ENCODE results near the gene C1orf198. TPM values are rescaled to one million over a fixed set of nuclear protein-coding genes. Genes with fewer than 3 reads are reported as not detected.

Gene C1orf198
- total RNA-seq, 1 donor from 2014 or later: 3.9 TPM

- H3K4me1 Mint-ChIP-seq: no peaks in the 10 kb centered on the region
- no peak overlapping the region for H3K27ac Mint-ChIP-seq
- ChIA-PET CTCF (no interaction called here), POLR2A (no interaction called here)
- H3K27me3 Mint-ChIP-seq: no peaks in the 10 kb centered on the region
- intact Hi-C loops (cut with micrococcal nuclease): no loop called here
- no peak overlapping the region for H3K4me3 Mint-ChIP-seq
- DNase-seq: no peak
- no peaks in the 10 kb centered on the region for H3K9me3 Mint-ChIP-seq
- TF ChIP-seq CTCF (IDR thresholded peaks at IDR 0.05): no peak
- H3K36me3 Mint-ChIP-seq (ENCODE audit: low read depth): peaks cover 66% of the 10 kb centered on the region
- ATAC-seq (ENCODE audit: low read depth): no peak
Observed at GRCh38 chr1:230905733-230906132, 37.4 kb upstream of the C1orf198 start.

DNA sequence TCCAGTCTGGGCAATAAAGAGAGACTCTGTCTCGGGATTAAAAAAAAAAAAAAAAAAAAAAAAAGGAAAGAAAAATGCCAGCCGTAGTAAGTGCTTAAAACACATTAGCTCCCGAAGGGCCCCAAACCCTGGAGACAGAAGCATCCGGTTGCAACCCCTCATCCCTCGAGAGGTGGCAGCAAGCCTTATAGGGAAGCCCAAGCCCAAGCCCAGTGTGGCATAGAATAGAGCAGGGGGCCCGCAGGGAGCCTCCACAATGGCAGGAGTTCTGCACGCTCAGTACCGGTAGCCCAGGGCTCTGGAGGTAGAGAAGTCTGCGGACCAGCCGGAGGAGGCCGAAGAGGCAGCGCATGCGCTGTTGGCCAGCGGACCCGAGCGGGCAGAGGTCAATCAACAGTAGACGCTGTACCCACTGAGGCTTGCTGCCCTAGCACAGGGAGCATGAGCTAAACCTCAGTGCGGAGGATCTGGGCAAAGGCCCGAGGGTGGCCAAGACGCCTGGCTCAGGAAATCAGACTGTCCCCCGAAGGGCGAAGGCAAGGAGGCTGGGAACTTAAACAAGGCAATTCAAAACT, 34.1 kb upstream of the C1orf198 start:
- Mint-ChIP-seq H3K4me3 (no peak overlapping the region), H3K4me1 (no peaks in the 10 kb centered on the region), H3K27ac (no peak overlapping the region), H3K36me3 (ENCODE audit: low read depth) (peaks cover 40% of the 10 kb centered on the region), H3K27me3 (no peaks in the 10 kb centered on the region), H3K9me3 (peaks cover 4% of the 10 kb centered on the region)
- ChIA-PET CTCF (no interaction called here), POLR2A (no interaction called here)
- DNase-seq (no peak), ATAC-seq (ENCODE audit: low read depth) (no peak)
- TF ChIP-seq CTCF (IDR thresholded peaks at IDR 0.05): no peak
- intact Hi-C loops (cut with micrococcal nuclease): no loop called here

- no peak for ATAC-seq (ENCODE audit: low read depth)
- no peak for DNase-seq
- Mint-ChIP-seq H3K27ac (no peak overlapping the region), H3K36me3 (ENCODE audit: low read depth) (peaks cover 35% of the 10 kb centered on the region), H3K27me3 (no peaks in the 10 kb centered on the region), H3K4me3 (no peak overlapping the region), H3K9me3 (peaks cover 4% of the 10 kb centered on the region), H3K4me1 (no peaks in the 10 kb centered on the region)
- intact Hi-C loops (cut with micrococcal nuclease): no loop called here
- POLR2A ChIA-PET: no interaction called here
- CTCF ChIA-PET: no interaction called here
- TF ChIP-seq CTCF (IDR thresholded peaks at IDR 0.05): no peak
Observed at GRCh38 chr1:230901671-230902070, 33.4 kb upstream of the C1orf198 start.

GRCh38 chr1:230900984-230901383, 32.7 kb upstream of the C1orf198 start:
- no peak for TF ChIP-seq CTCF (IDR thresholded peaks at IDR 0.05)
- Mint-ChIP-seq H3K9me3 (peaks cover 4% of the 10 kb centered on the region), H3K27ac (no peak overlapping the region), H3K27me3 (no peaks in the 10 kb centered on the region), H3K36me3 (ENCODE audit: low read depth) (peaks cover 28% of the 10 kb centered on the region), H3K4me1 (no peaks in the 10 kb centered on the region), H3K4me3 (no peak overlapping the region)
- ChIA-PET POLR2A (no interaction called here), CTCF (no interaction called here)
- intact Hi-C loops (cut with micrococcal nuclease): no loop called here
- DNase-seq: no peak
- ATAC-seq (ENCODE audit: low read depth): no peak

- H3K27ac Mint-ChIP-seq: no peak overlapping the region
- H3K27me3 Mint-ChIP-seq: no peaks in the 10 kb centered on the region
- intact Hi-C loops (cut with micrococcal nuclease): no loop called here
- TF ChIP-seq CTCF (IDR thresholded peaks at IDR 0.05): no peak
- ChIA-PET POLR2A (no interaction called here), CTCF (no interaction called here)
- ATAC-seq (ENCODE audit: low read depth): no peak
- H3K4me1 Mint-ChIP-seq: no peaks in the 10 kb centered on the region
- no peak for DNase-seq
- peaks cover 16% of the 10 kb centered on the region for H3K36me3 Mint-ChIP-seq (ENCODE audit: low read depth)
- no peak overlapping the region for H3K4me3 Mint-ChIP-seq
- peaks cover 4% of the 10 kb centered on the region for H3K9me3 Mint-ChIP-seq
Observed at GRCh38 chr1:230899841-230900251, 31.5 kb upstream of the C1orf198 start.
